Effector memory CD4-positive, alpha-beta T cell (primary cell): Measurements from ENCODE around the gene RASSF10.

Experiments
- DNase-seq, 3 donors: peaks; one replicate each; pipeline ENCODE4 v3.0.0-alpha.2; 2020
- H3K27ac ChIP-seq: 2 replicates; pipeline ENCODE4 v1.7.0; 2013; ENCODE audit warnings: mild to moderate bottlenecking, low read length, moderate library complexity; ENCODE audit not compliant: insufficient read depth, poor library complexity, severe bottlenecking
- H3K27me3 ChIP-seq: replicated peaks from 2 replicates; pipeline ENCODE4 v1.7.0; 2013; ENCODE audit warnings: mild to moderate bottlenecking, low read length; ENCODE audit not compliant: insufficient read depth, control insufficient read depth, poor library complexity, severe bottlenecking
- H3K36me3 ChIP-seq: 2 replicates; pipeline ENCODE4 v1.7.0; 2013; ENCODE audit warnings: mild to moderate bottlenecking, low read length, moderate library complexity; ENCODE audit not compliant: control insufficient read depth, insufficient read depth
- H3K4me1 ChIP-seq: 2 replicates; pipeline ENCODE4 v1.7.0; 2013; ENCODE audit warnings: low read length, mild to moderate bottlenecking; ENCODE audit not compliant: control insufficient read depth, insufficient read depth, poor library complexity, severe bottlenecking
- H3K4me3 ChIP-seq: 2 replicates; pipeline ENCODE4 v1.7.0; 2013; ENCODE audit warnings: low read length, low read depth, mild to moderate bottlenecking; ENCODE audit not compliant: insufficient read depth, poor library complexity, severe bottlenecking
- H3K9me3 ChIP-seq: 2 replicates; pipeline ENCODE4 v1.7.0; 2013; ENCODE audit warnings: mild to moderate bottlenecking, low read length, moderate library complexity; ENCODE audit not compliant: control insufficient read depth

Gene RASSF10

GRCh38 chr11:12993626-12994025 lies 15.5 kb upstream of the RASSF10 start:
- Histone ChIP-seq H3K9me3 (no peaks in the 10 kb centered on the region), H3K27me3 (no peaks in the 10 kb centered on the region)

GRCh38 chr11:12994476-12994875 lies 14.6 kb upstream of the RASSF10 start:
- no peaks in the 10 kb centered on the region for H3K4me1 ChIP-seq
- no peaks in the 10 kb centered on the region for H3K9me3 ChIP-seq
- H3K27me3 ChIP-seq = no peaks in the 10 kb centered on the region
- H3K27ac ChIP-seq = no peak overlapping the region
- no peaks in the 10 kb centered on the region for H3K36me3 ChIP-seq
- H3K4me3 ChIP-seq = no peak overlapping the region
- no peak for DNase-seq

More at GRCh38 chr11:12993626-12994025, 15.5 kb upstream of the RASSF10 start:
- Histone ChIP-seq H3K27ac (no peak overlapping the region), H3K36me3 (no peaks in the 10 kb centered on the region), H3K4me1 (no peaks in the 10 kb centered on the region), H3K4me3 (no peak overlapping the region)
- no peak for DNase-seq

DNA sequence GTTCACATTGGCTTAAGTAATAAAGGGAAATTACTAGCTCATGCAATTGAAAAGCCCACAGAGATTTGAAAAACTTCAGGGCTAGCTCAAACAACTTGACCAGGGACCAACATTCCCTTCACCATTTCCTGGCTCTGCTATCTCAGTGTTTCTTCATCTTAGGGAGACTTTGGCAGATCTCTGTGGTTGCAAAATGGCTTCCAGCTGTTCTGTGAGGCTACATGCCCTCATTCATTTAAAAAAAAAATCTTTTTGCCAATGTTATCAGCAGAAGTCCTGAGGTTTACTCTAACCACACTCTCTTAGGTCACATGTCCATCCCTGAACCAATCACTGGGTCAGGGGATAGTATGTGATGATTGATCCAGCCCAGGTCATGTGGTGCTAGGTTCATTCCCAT lies 13.9 kb upstream of the RASSF10 start:
- no peaks in the 10 kb centered on the region for H3K9me3 ChIP-seq
- no peaks in the 10 kb centered on the region for H3K4me1 ChIP-seq
- no peaks in the 10 kb centered on the region for H3K36me3 ChIP-seq
- no peaks in the 10 kb centered on the region for H3K27me3 ChIP-seq
- no peak overlapping the region for H3K27ac ChIP-seq
- DNase-seq = no peak
- no peak overlapping the region for H3K4me3 ChIP-seq

DNA sequence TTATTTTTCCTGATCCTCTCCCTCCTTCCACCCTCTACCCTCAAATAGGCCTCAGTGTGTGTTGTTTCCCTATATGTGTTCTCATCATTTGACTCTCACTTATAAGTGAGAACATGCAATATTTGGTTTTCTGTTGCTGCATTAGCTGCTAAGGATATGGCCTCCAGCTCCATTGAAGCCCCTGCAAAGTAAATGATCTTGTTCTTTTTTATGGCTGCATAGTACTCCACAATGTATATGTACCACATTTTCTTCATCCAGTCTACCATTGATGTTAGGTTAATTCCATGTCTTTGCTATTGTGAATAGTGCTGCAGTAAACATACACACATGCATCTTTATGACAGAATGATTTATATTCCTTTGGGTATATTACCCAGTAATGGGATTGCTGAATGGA lies 13.3 kb upstream of the RASSF10 start:
- Histone ChIP-seq H3K27ac (no peak overlapping the region), H3K27me3 (no peaks in the 10 kb centered on the region), H3K4me1 (no peaks in the 10 kb centered on the region), H3K4me3 (no peak overlapping the region), H3K36me3 (no peaks in the 10 kb centered on the region), H3K9me3 (no peaks in the 10 kb centered on the region)
- no peak for DNase-seq

- Histone ChIP-seq H3K4me3 (no peak overlapping the region), H3K27ac (no peak overlapping the region), H3K36me3 (no peaks in the 10 kb centered on the region), H3K9me3 (no peaks in the 10 kb centered on the region), H3K4me1 (no peaks in the 10 kb centered on the region), H3K27me3 (no peaks in the 10 kb centered on the region)
- DNase-seq = no peak
Observed at GRCh38 chr11:12997168-12997567, 11.9 kb upstream of the RASSF10 start.

DNA sequence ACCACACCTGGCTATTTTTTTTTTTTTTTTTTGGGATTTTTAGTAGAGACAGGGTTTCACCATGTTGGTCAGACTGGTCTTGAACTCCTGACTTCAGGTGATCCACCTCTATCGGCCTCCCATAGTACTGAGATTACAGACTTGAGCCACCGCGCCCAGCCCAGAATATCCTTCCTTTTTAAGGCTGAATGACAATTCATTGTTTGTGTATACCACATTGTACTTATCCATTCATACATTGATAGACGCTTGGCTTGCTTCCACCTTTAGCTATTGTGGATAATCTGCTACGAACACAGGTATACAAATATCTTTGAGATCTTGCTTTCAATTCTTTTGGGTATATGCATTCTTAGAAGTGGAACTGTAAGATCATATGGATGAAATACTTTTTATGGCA lies 10.8 kb upstream of the RASSF10 start:
- no peak overlapping the region for H3K4me3 ChIP-seq
- H3K27me3 ChIP-seq = no peaks in the 10 kb centered on the region
- no peak for DNase-seq
- H3K9me3 ChIP-seq = no peaks in the 10 kb centered on the region
- H3K4me1 ChIP-seq = no peaks in the 10 kb centered on the region
- no peak overlapping the region for H3K27ac ChIP-seq
- H3K36me3 ChIP-seq = no peaks in the 10 kb centered on the region

- H3K27me3 ChIP-seq = no peaks in the 10 kb centered on the region
Observed at GRCh38 chr11:12999597-12999996, 9.5 kb upstream of the RASSF10 start.

DNA sequence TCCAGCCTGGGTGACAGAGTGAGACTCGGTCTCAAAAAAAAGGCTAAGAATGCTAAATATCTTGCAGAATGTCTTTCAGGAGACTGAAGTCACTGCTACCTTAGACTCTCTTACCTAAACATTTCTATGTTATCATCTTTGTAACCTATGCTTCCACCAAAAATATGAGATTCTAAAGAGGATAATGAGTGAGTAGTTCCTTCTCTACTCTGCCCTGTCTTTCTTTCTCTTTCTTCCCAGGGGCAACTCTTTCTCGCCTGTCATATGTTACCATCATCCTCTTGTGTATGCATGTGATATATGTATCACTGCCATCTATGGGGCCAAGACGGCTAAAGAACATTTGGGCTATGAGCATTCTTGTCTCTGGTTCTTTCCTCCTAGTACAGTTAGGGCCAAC lies 9.0 kb upstream of the RASSF10 start:
- no peaks in the 10 kb centered on the region for H3K4me1 ChIP-seq
- no peak overlapping the region for H3K4me3 ChIP-seq
- H3K36me3 ChIP-seq = no peaks in the 10 kb centered on the region
- no peaks in the 10 kb centered on the region for H3K9me3 ChIP-seq
- no peaks in the 10 kb centered on the region for H3K27me3 ChIP-seq
- no peak for DNase-seq
- H3K27ac ChIP-seq = no peak overlapping the region

More at GRCh38 chr11:12999597-12999996, 9.5 kb upstream of the RASSF10 start:
- no peaks in the 10 kb centered on the region for H3K4me1 ChIP-seq
- no peak for DNase-seq
- H3K27ac ChIP-seq = no peak overlapping the region
- H3K9me3 ChIP-seq = no peaks in the 10 kb centered on the region
- no peaks in the 10 kb centered on the region for H3K36me3 ChIP-seq
- no peak overlapping the region for H3K4me3 ChIP-seq

DNA sequence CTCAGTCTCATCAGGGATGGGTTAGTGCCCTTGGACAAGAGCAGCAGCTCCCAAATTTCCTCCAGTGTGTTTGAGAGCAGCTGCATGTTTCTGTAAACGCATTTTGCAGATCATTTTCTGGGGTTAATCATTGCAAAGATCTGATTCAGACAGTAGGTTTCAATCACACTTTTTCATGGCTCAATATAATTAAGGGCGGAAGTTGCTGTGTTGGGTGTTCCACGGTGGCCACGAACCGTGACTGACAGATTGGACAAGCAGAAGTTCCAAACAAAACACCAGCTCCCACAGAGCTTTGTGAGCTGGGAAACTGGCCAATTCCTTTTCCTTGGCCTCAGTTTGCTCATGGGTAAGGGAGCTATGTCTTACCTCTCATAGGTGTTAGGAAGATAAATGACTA lies 8.4 kb upstream of the RASSF10 start:
- Histone ChIP-seq H3K27me3 (peaks cover 3% of the 10 kb centered on the region), H3K27ac (no peak overlapping the region), H3K36me3 (no peaks in the 10 kb centered on the region), H3K9me3 (no peaks in the 10 kb centered on the region), H3K4me3 (no peak overlapping the region), H3K4me1 (no peaks in the 10 kb centered on the region)
- no peak for DNase-seq

GRCh38 chr11:13003736-13004493 lies 5.2 kb upstream of the RASSF10 start:
- H3K27ac ChIP-seq = no peak overlapping the region
- H3K4me1 ChIP-seq = no peaks in the 10 kb centered on the region
- H3K36me3 ChIP-seq = no peaks in the 10 kb centered on the region
- H3K9me3 ChIP-seq = no peaks in the 10 kb centered on the region
- H3K27me3 ChIP-seq = peaks cover 14% of the 10 kb centered on the region
- DNase-seq = no peak
- H3K4me3 ChIP-seq = no peak overlapping the region
